SK-N-SH treated with all-trans-retinoic acid at 6 μM for 48 hours (cell line): Measurements from ENCODE around the gene MKS1.

Source experiments
- ATAC-seq: fragments of 200-7000 bp; cut with Tn5 transposase; 3 replicates; pipeline ENCODE4 v1.9.1; 2020; ENCODE audit warnings: mild to moderate bottlenecking, moderate library complexity
- BACH2 ChIP-seq: fragments of 250-450 bp; sonication (Bioruptor Pico); IDR thresholded peaks from 2 replicates; pipeline ENCODE4 v1.9.0; 2021; ENCODE audit warnings: mild to moderate bottlenecking, borderline replicate concordance
- CREB5 ChIP-seq: fragments of 250-450 bp; sonication (Bioruptor Pico); IDR thresholded peaks from 2 replicates; pipeline ENCODE4 v1.5.1; 2020; ENCODE audit warnings: low read depth, mild to moderate bottlenecking, moderate library complexity
- CSDC2 ChIP-seq: fragments of 250-450 bp; sonication (Bioruptor Pico); IDR thresholded peaks from 2 replicates; pipeline ENCODE4 v1.5.0; 2020; ENCODE audit warnings: mild to moderate bottlenecking, moderate library complexity
- CSRNP3 ChIP-seq: fragments of 250-450 bp; sonication (Bioruptor Pico); IDR thresholded peaks from 2 replicates; pipeline ENCODE4 v1.5.1; 2021; ENCODE audit warnings: mild to moderate bottlenecking, moderate library complexity
- ESRRG ChIP-seq: fragments of 250-450 bp; sonication (Bioruptor Pico); IDR thresholded peaks from 2 replicates; pipeline ENCODE4 v1.6.1; 2021; ENCODE audit warnings: mild to moderate bottlenecking
- GLIS3 ChIP-seq: fragments of 250-450 bp; sonication (Bioruptor Pico); IDR thresholded peaks from 2 replicates; pipeline ENCODE4 v1.5.0; 2020; ENCODE audit warnings: mild to moderate bottlenecking, moderate library complexity
- ISL1 ChIP-seq: fragments of 250-450 bp; sonication (Bioruptor Pico); IDR thresholded peaks from 2 replicates; pipeline ENCODE4 v2.1.2; 2022; ENCODE audit warnings: mild to moderate bottlenecking, moderate library complexity
- OSR1 ChIP-seq: fragments of 250-450 bp; sonication (Bioruptor Pico); IDR thresholded peaks from 2 replicates; pipeline ENCODE4 v1.8.0; 2022; ENCODE audit warnings: moderate library complexity, mild to moderate bottlenecking, inconsistent platforms
- PATZ1 ChIP-seq: fragments of 250-450 bp; sonication (Bioruptor Pico); IDR thresholded peaks from 2 replicates; pipeline ENCODE4 v1.8.0; 2020; ENCODE audit warnings: mild to moderate bottlenecking, moderate library complexity, borderline replicate concordance
- POU6F1 ChIP-seq: fragments of 250-450 bp; sonication (Bioruptor Pico); IDR thresholded peaks from 2 replicates; pipeline ENCODE4 v1.8.0; 2021; ENCODE audit warnings: low read depth, mild to moderate bottlenecking, moderate library complexity, borderline replicate concordance
- PPARA ChIP-seq: fragments of 250-450 bp; sonication (Bioruptor Pico); IDR thresholded peaks from 2 replicates; pipeline ENCODE4 v1.5.0; 2020; ENCODE audit warnings: mild to moderate bottlenecking, borderline replicate concordance
- RARB ChIP-seq: fragments of 250-450 bp; sonication (Bioruptor Pico); IDR thresholded peaks from 2 replicates; pipeline ENCODE4 v1.8.0; 2021; ENCODE audit warnings: mild to moderate bottlenecking, moderate library complexity
- SNAI2 ChIP-seq: fragments of 250-450 bp; sonication (Bioruptor Pico); IDR thresholded peaks from 2 replicates; pipeline ENCODE4 v1.5.0; 2020; ENCODE audit warnings: mild to moderate bottlenecking, moderate library complexity
- TCF4 ChIP-seq: fragments of 250-450 bp; sonication (Bioruptor Pico); IDR thresholded peaks from 2 replicates; pipeline ENCODE4 v1.8.0; 2021; ENCODE audit warnings: mild to moderate bottlenecking, moderate library complexity, borderline replicate concordance
- TOX ChIP-seq: fragments of 250-450 bp; sonication (Bioruptor Pico); IDR thresholded peaks from 2 replicates; pipeline ENCODE4 v1.8.0; 2021; ENCODE audit warnings: mild to moderate bottlenecking, moderate library complexity, borderline replicate concordance
- TSHZ2 ChIP-seq: fragments of 250-450 bp; sonication (Bioruptor Pico); IDR thresholded peaks from 2 replicates; pipeline ENCODE4 v1.5.0; 2020; ENCODE audit warnings: mild to moderate bottlenecking, moderate library complexity
- ZFP3 ChIP-seq: fragments of 250-450 bp; sonication (Bioruptor Pico); IDR thresholded peaks from 2 replicates; pipeline ENCODE4 v1.5.0; 2020; ENCODE audit warnings: mild to moderate bottlenecking, moderate library complexity
- ZNF565 ChIP-seq: fragments of 450-650 bp; formaldehyde crosslinking; conservative IDR thresholded peaks from 2 replicates; pipeline ENCODE4 v1.5.0; 2020; ENCODE audit warnings: low read depth, mild to moderate bottlenecking, moderate library complexity
- ZNF70 ChIP-seq: fragments of 450-650 bp; formaldehyde crosslinking; IDR thresholded peaks from 2 replicates; pipeline ENCODE4 v1.5.0; 2020; ENCODE audit warnings: mild to moderate bottlenecking, moderate library complexity
- ZNF8 ChIP-seq: fragments of 450-650 bp; formaldehyde crosslinking; IDR thresholded peaks from 2 replicates; pipeline ENCODE4 v1.5.0; 2020; ENCODE audit warnings: mild to moderate bottlenecking, moderate library complexity

The MKS1 gene

GRCh38 chr17:58244963-58245362 is 25.9 kb upstream of the MKS1 start:
- ATAC-seq, result no peak
- TF ChIP-seq GLIS3 (CRISPR knock-in tag) (no peak), POU6F1 (no peak), ZNF8 (CRISPR knock-in tag) (no peak), TOX (CRISPR knock-in tag) (no peak), BACH2 (CRISPR knock-in tag) (no peak), SNAI2 (CRISPR knock-in tag) (no peak)

- TF ChIP-seq CSRNP3 (CRISPR knock-in tag), result no peak
- TF ChIP-seq BACH2 (CRISPR knock-in tag), result no peak
- TF ChIP-seq POU6F1, result no peak
- TF ChIP-seq ESRRG, result no peak
- no peak for TF ChIP-seq PPARA
- no peak for TF ChIP-seq PATZ1 (CRISPR knock-in tag)
- ATAC-seq, result no peak
These were observed 23.2 kb upstream of the MKS1 start for GRCh38 chr17:58242171-58242784.

- peak; percentile 84 for TF ChIP-seq ZFP3 (CRISPR knock-in tag)
- no peak for TF ChIP-seq ZNF565 (CRISPR knock-in tag)
- TF ChIP-seq ISL1 (CRISPR knock-in tag), result no peak
- TF ChIP-seq TSHZ2 (CRISPR knock-in tag), result no peak
- no peak for TF ChIP-seq ESRRG
- no peak for TF ChIP-seq TOX (CRISPR knock-in tag)
- no peak for ATAC-seq
These were observed 20.9 kb upstream of the MKS1 start for GRCh38 chr17:58239987-58240386.

- no peak for ATAC-seq
- no peak for TF ChIP-seq CREB5 (CRISPR knock-in tag)
- no peak for TF ChIP-seq PATZ1 (CRISPR knock-in tag)
- no peak for TF ChIP-seq OSR1 (CRISPR knock-in tag)
- TF ChIP-seq TSHZ2 (CRISPR knock-in tag), result no peak
- TF ChIP-seq TOX (CRISPR knock-in tag), result no peak
- TF ChIP-seq RARB (CRISPR knock-in tag), result no peak
- TF ChIP-seq SNAI2 (CRISPR knock-in tag), result no peak
- no peak for TF ChIP-seq ZNF70 (CRISPR knock-in tag)
- no peak for TF ChIP-seq TCF4
- TF ChIP-seq BACH2 (CRISPR knock-in tag), result no peak
- no peak for TF ChIP-seq CSDC2
These were observed 19.1 kb upstream of the MKS1 start, which contains the start of gene LPO for GRCh38 chr17:58238147-58238634. Gene LPO (plus strand): TSS chr17:58238584. CDS start chr17:58242980, 4,396 bp downstream.
